22Rv1 (cell line): ENCODE data around the gene KIF18A.

ENCODE experiments used
- H3K27ac ChIP-seq: fragments of 450-650 bp; 2 replicates; pipeline ENCODE4 v1.5.1; 2017
- CTCF ChIP-seq: fragments of 450-650 bp; IDR thresholded peaks from 2 replicates; pipeline ENCODE4 v1.5.1; 2017; ENCODE audit warnings: mild to moderate bottlenecking
- ZFX ChIP-seq: fragments of 450-650 bp; IDR thresholded peaks from 2 replicates; pipeline ENCODE4 v1.6.1; 2017; ENCODE audit warnings: antibody characterized with exemption, borderline replicate concordance

The KIF18A gene

DNA sequence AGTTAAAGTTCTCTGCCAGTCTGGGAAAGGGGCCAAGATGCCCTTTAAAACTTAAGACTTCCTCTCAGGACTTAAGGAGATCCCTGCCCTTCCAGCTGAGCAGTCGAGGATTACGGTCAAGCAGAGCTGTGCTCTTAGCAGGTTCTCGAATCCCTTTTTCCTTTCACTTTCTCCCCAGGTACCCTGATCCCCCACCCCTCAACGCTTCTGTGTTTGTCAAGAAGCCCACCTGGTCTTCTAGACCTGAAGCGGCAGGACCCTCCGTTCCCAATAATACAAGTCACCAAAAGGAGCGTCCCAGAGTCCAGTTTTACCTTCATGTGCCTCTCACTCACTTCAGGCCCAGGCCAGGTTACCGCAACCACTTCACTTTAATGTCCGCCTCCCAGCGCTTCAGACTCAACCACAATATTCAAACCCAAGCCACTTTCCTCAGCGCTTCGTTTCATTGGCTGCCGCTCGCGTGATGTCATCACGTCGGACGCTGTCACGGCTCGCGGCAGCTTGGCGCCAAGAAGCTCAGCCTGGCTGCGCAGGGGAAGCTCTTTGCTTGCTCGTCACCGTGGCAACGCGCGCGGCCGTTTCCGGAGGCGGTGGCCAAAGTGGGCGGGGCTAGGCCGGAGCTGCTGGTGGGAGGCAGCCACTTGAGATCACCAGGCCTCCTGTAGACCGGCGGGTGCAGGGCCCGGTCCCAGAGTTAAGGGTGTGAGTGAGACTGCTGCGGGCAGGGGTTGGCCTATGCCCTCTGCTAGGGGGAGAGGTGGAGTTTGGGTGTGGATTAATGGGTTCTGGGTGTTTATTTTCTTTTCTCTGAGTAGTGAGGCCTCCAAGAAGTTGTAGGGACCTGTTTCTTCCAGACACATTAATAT, at the start of gene KIF18A, which contains the start of gene METTL15:
TSS of gene KIF18A (minus strand) at position 407 of the 869 bp plus-strand sequence. CDS start 10,209 bp downstream, outside the sequence.
TSS of gene METTL15 (plus strand) at position 639 of the 869 bp plus-strand sequence. CDS start 4,947 bp downstream, outside the sequence.
- TF ChIP-seq CTCF, result no peak
- TF ChIP-seq ZFX, result no peak

DNA sequence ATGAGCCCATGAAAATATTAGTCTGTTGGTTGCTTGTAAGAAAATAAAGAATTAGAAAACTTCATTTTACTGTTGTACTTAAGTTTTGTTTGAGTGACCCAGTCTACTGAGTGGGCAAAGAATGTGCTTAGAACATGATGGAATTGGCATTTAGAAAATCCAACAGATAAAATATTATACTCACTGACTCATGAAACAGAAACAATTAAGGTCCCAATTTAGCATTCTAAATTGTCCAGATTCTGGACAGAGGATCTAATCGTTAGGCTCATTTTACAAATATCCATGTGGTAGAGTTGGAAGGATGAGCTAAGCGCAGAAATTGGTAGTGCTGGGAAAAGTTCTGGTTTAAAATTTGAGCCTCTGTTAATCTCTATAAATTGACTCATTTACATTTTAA, 45.6 kb upstream of the KIF18A start:
- no peak overlapping the region for H3K27ac ChIP-seq
- no peak for TF ChIP-seq ZFX
- no peak for TF ChIP-seq CTCF

More for the DNA sequence above, at the start of gene KIF18A, which contains the start of gene METTL15:
- peak within 1 kb of the TSS; percentile 80 for H3K27ac ChIP-seq

DNA sequence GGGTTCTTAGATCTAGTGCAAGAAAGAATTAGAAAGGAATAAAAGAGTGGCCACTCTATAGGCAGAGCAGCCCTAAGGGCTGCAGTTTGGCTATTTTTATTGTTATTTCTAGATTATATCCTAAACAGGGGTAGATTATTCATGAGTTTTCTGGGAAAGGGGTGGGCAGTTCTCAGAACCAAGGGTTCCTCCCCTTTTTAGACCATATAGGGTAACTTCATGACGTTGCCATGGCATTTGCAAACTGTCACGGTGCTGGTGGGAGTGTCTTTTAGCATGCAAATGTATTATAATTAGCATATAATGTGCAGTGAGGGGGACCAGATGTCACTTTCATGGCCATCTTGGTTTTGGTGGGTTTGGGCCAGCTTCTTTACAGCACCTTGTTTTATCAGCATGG, 44.8 kb upstream of the KIF18A start:
- TF ChIP-seq CTCF, result no peak
- H3K27ac ChIP-seq, result no peak overlapping the region

DNA sequence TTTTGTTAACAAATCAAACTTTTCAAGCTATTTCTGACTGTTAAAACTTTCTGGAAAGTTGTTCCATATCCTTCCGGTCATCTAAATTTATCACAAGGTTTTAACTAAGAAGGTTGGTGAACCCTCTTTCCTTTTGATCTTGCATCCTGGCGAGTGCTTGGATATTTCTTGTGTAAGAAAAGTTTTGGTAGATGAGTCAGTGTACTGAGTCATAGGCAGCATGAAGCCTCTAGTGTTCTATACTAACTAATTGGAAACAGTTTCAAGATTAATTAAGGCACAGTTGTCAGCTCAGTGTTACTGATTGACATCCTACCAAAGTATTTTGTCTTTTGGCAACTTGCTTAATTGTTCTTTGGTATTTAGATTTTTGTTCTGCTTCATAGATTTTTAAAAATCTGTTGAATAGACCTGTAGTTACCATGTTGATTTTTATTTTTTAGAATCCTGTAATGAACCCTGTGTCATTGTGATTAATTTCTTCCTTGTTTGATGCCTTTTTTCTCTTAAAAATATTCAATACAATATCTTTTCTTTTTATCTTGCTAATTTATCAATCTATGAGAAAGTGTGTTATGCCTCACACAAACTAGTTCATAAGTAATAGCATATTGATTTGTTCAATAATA, 38.3 kb upstream of the KIF18A start:
- TF ChIP-seq ZFX (no peak), CTCF (no peak)
- H3K27ac ChIP-seq, result no peak overlapping the region

DNA sequence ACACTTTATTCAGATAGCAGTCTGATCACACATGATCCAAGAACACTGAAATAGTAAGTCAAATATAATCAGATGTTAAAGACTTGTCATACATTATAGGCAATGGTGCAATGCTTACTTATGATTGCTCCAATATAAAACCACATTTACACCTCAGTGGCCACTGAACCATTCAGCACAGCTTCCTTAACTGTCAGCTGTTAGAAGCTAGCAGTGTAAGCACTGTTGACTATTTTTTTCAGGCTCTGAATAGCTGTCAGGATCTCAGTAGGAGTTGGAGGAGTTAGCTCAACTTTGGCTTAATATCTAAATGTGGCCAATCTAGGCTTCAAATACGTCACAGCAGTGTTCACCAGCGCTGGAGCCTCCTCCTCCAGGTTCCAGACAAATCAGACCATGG, 36.9 kb upstream of the KIF18A start:
- no peak overlapping the region for H3K27ac ChIP-seq
- TF ChIP-seq CTCF (no peak), ZFX (no peak)

DNA sequence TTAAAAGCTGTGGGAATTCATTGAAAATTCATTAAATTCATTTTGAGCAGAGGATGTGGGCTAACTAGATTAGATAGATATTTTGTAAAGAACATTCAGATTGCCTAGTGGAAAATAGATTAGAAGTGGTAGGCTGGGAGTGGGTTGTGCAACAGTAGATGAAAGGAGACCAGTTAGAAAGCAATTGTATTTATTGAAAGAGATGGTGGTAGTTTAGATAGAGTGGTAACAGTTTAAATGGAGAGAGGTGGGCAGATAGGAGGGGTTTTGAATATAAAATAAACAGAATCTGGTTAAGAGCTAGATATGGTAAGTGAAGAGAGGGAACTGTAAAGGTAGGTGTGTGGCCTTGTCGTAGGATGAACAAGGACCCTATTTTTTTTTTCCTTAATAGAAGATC, 34.8 kb upstream of the KIF18A start:
- no peak overlapping the region for H3K27ac ChIP-seq
- no peak for TF ChIP-seq CTCF
- no peak for TF ChIP-seq ZFX
